ENCODE measurements around the gene TCTN1. TPM values are rescaled to one million over a fixed set of nuclear protein-coding genes. Genes with fewer than 3 reads are reported as not detected.
A peak's percentile ranks its signal among the peaks of the same experiment; 100 is the strongest.

The TCTN1 gene
- total RNA-seq, 1 experiment from 2014 or later: 27.0 TPM

DNA sequence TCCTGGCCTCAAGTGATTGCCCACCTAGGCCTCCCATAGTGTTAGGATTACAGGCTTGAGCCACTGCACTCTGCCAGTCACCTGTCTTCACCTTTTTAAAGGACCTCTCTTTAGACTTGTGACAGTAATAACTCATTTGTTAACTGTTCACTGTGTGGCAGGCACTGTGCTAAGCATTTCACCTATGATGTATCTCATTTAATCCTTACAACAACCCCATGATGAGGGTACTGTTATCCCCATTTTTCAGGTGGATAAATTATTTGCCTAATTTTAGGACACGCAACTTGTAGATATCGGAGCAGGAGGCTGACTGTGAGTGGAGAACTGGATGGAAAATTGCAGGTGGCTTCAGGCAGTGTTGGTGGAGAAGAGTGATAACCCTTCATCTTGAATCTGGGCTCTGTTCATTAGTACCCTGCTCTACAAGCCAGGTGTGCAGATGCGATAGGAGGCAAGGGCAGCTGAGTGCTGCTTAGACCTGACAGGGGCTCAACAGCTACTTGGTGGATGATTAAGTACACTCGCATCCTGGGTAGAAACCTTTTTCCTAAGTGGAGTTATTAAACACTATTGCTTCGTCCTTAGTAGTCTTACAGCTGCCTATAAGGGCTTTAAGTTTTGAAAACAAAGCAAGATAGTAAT lies 2.7 kb downstream of the TCTN1 start (continued):
- no peak for TF ChIP-seq CBX3 (IDR thresholded peaks at IDR 0.05; ENCODE audit: low read depth)
- TF ChIP-seq CTCF (IDR thresholded peaks at IDR 0.05 in 2 of 3, conservative IDR thresholded peaks at IDR 0.05 in 1 of 3; ENCODE audit: borderline replicate concordance in 1 of 3, insufficient read depth in 1 of 3, low read depth in 2 of 3, low read length in 2 of 3): no peak

GRCh38 chr12:110619534-110619953 lies 5.6 kb downstream of the TCTN1 start:
- ChIA-PET CTCF (no interaction called here), POLR2A (no interaction called here), RAD21 (ENCODE audit: low non-redundant PET in 1 of 2, low total read pairs in 2 of 2, uncharacterized antibody in 2 of 2, unreplicated experiment in 2 of 2) (no interaction called here)
- ATAC-seq (no peak), DNase-seq (ENCODE audit: low read depth, low spot score) (no peak)
- Histone ChIP-seq H3K27me3 (ENCODE audit: insufficient read depth, low read length) (no peaks in the 10 kb centered on the region), H3K27ac (ENCODE audit: low read depth, low read length) (no peak overlapping the region), H3K9ac (ENCODE audit: low read length) (no peak overlapping the region), H3K9me2 (ENCODE audit: insufficient read depth) (no peaks in the 10 kb centered on the region), H3K79me2 (ENCODE audit: insufficient read depth, low read length) (no peaks in the 10 kb centered on the region; the same call in 1 of the 2 replicates), H3K9me3 (ENCODE audit: control insufficient read depth in 1 of 2, insufficient read depth in 1 of 2, low read depth in 1 of 2, low read length in 2 of 2) (no peaks in the 10 kb centered on the region), H3K4me1 (ENCODE audit: control insufficient read depth in 1 of 2, insufficient read depth in 2 of 2, low read length in 2 of 2) (peaks cover 4 to 6% of the 10 kb centered on the region in 2 experiments; a peak in 2 of 4 replicates), H4K20me1 (ENCODE audit: insufficient read depth) (no peaks in the 10 kb centered on the region), H3K4me2 (ENCODE audit: low read length) (no peak overlapping the region), H3K4me3 (replicated peaks in 1 of 2; ENCODE audit: low read depth in 1 of 2, low read length in 2 of 2) (no peak overlapping the region), H2AFZ (ENCODE audit: low read depth, low read length, poor library complexity, severe bottlenecking) (no peak overlapping the region), H3K36me3 (ENCODE audit: control insufficient read depth in 1 of 2, insufficient read depth in 2 of 2, low read length in 2 of 2) (no peaks in the 10 kb centered on the region)
- TF ChIP-seq JUND (IDR thresholded peaks at IDR 0.05) (no peak), RAD21 (IDR thresholded peaks at IDR 0.05; ENCODE audit: low read depth) (peak; percentile 35; the same call in 1 of the 2 replicates), CTCF (IDR thresholded peaks at IDR 0.05 in 2 of 3, conservative IDR thresholded peaks at IDR 0.05 in 1 of 3; ENCODE audit: borderline replicate concordance in 1 of 3, insufficient read depth in 1 of 3, low read depth in 2 of 3, low read length in 2 of 3) (0 out of 6 replicates have a peak, but pooled peaks of 1 of the 3 experiments have one; percentile 4)
- intact Hi-C loops (cut with micrococcal nuclease): loop anchor here (10.0 kb wide), 1 partner anchor 75 kb away; no protein-coding TSS in a partner anchor
- BruUV-seq (replicated peaks): no TSS peak

Measured in HCT116 (cell line).